ENCODE measurements around the gene SSBP2. TPM values are rescaled to one million over a fixed set of nuclear protein-coding genes. Genes with fewer than 3 reads are reported as not detected.
"Not testable (repeated sequence)": the region's sequence is repeated elsewhere in the genome, so short reads cannot be mapped to it uniquely, and the experiment has no call there.

SSBP2 gene
- total and polyA plus RNA-seq, 8 donors: 0.87 to 86.2 (median 24.6) TPM

GRCh38 chr5:81488862-81489261, 262.0 kb downstream of the SSBP2 start:
- intact Hi-C loops (cut with DNase I; ENCODE audit: low total_unique reads): no loop called here
- peaks cover 0 to 4% (median 0%) of the 10 kb centered on the region in 4 donors for H3K36me3 ChIP-seq
- TF ChIP-seq, protein P1, sequence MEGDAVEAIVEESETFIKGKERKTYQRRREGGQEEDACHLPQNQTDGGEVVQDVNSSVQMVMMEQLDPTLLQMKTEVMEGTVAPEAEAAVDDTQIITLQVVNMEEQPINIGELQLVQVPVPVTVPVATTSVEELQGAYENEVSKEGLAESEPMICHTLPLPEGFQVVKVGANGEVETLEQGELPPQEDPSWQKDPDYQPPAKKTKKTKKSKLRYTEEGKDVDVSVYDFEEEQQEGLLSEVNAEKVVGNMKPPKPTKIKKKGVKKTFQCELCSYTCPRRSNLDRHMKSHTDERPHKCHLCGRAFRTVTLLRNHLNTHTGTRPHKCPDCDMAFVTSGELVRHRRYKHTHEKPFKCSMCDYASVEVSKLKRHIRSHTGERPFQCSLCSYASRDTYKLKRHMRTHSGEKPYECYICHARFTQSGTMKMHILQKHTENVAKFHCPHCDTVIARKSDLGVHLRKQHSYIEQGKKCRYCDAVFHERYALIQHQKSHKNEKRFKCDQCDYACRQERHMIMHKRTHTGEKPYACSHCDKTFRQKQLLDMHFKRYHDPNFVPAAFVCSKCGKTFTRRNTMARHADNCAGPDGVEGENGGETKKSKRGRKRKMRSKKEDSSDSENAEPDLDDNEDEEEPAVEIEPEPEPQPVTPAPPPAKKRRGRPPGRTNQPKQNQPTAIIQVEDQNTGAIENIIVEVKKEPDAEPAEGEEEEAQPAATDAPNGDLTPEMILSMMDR (IDR thresholded peaks at IDR 0.05): no peak
- TF ChIP-seq POLR2AphosphoS5 (IDR thresholded peaks at IDR 0.05): no peak
- TF ChIP-seq EP300 (IDR thresholded peaks at IDR 0.05): no peak
- TF ChIP-seq POLR2A (IDR thresholded peaks at IDR 0.05): no peak
- H3K27ac ChIP-seq: no peak overlapping the region
- 95 to 100% (median 97%) methylated on average over 2 of the region's 2 CpGs for WGBS, 5 donors
- no peaks in the 10 kb centered on the region for H3K27me3 ChIP-seq
- no peak for DNase-seq
- no peaks in the 10 kb centered on the region for H3K9me3 ChIP-seq
- no peak overlapping the region for H3K4me3 ChIP-seq
- no peaks in the 10 kb centered on the region for H3K4me1 ChIP-seq

- Histone ChIP-seq H3K27me3 (no peaks in the 10 kb centered on the region), H3K36me3 (peaks cover 0 to 13% (median 2%) of the 10 kb centered on the region in 4 donors), H3K4me3 (no peak overlapping the region), H3K9me3 (no peaks in the 10 kb centered on the region), H3K27ac (no peak overlapping the region), H3K4me1 (no peaks in the 10 kb centered on the region)
- TF ChIP-seq EP300 (IDR thresholded peaks at IDR 0.05) (no peak), POLR2A (IDR thresholded peaks at IDR 0.05) (no peak), POLR2AphosphoS5 (IDR thresholded peaks at IDR 0.05) (no peak)
- TF ChIP-seq, protein P1 (IDR thresholded peaks at IDR 0.05): no peak
- intact Hi-C loops (cut with DNase I; ENCODE audit: low total_unique reads): no loop called here
- WGBS, 5 donors: 91 to 99% (median 94%) methylated on average over 3 of the region's 3 CpGs
- no peak for DNase-seq
These were observed 264.2 kb downstream of the SSBP2 start for GRCh38 chr5:81486711-81487110.

GRCh38 chr5:81482595-81482994, 268.3 kb downstream of the SSBP2 start:
- 56 to 75% (median 61%) methylated on average over 2 of the region's 2 CpGs for WGBS, 5 donors
- H3K4me1 ChIP-seq: peaks cover 0 to 4% (median 0%) of the 10 kb centered on the region in 4 donors
- H3K27me3 ChIP-seq: no peaks in the 10 kb centered on the region
- no peaks in the 10 kb centered on the region for H3K9me3 ChIP-seq
- H3K27ac ChIP-seq: no peak overlapping the region
- TF ChIP-seq POLR2A (IDR thresholded peaks at IDR 0.05) (no peak), EP300 (IDR thresholded peaks at IDR 0.05) (no peak), POLR2AphosphoS5 (IDR thresholded peaks at IDR 0.05) (no peak)
- TF ChIP-seq, protein P1 (IDR thresholded peaks at IDR 0.05): no peak
- DNase-seq: no peak
- peaks cover 0 to 12% (median 2%) of the 10 kb centered on the region in 4 donors for H3K36me3 ChIP-seq
- no peak overlapping the region for H3K4me3 ChIP-seq
- intact Hi-C loops (cut with DNase I; ENCODE audit: low total_unique reads): no loop called here

DNA sequence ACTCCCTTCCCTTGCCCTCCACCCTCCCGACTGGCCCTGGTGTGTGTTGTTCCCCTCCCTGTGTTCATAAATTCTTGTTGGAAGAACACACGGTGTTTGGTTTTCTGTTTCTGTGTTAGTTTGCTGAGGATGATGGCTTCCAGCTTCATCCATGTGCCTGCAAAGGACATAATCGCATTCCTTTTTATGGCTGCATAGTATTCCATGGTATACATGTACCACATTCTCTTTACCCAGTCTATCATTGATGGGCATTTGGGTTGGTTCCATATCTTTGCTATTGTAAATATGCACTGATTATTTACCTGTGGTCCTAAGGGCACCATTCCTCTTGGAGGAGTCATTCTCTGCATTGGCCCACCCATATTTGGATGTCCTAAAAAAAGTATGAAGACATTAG, 277.5 kb downstream of the SSBP2 start:
- intact Hi-C loops (cut with DNase I; ENCODE audit: low total_unique reads): not testable (repeated sequence)
- WGBS, 5 donors: 98 to 100% (median 99%) methylated on average over 3 of the region's 3 CpGs

DNA sequence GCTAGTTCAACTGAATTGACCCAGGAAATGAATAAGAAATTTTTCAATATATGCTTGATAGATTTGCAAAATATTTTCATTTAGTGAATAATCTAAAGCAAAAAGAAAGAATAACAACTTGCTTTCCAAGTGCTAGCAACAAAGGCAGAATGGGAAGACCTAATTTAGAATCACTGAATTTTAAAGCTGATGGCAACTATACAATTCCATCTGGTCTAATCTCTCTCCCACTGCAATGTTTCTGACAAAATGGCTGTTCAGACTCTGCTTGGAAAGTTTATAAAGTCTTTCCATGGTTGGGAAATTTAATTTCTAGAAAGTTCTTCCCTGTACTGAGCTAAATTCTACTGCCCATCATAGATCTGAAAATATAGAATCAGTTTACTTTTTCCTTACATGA, 281.2 kb downstream of the SSBP2 start:
- Histone ChIP-seq H3K4me3 (no peak overlapping the region), H3K36me3 (peaks cover 14 to 36% (median 26%) of the 10 kb centered on the region in 4 donors), H3K27me3 (no peaks in the 10 kb centered on the region), H3K27ac (no peak overlapping the region), H3K4me1 (no peaks in the 10 kb centered on the region), H3K9me3 (no peaks in the 10 kb centered on the region)
- intact Hi-C loops (cut with DNase I; ENCODE audit: low total_unique reads): no loop called here
- TF ChIP-seq, protein P1 (IDR thresholded peaks at IDR 0.05): no peak
- no peak for TF ChIP-seq POLR2AphosphoS5 (IDR thresholded peaks at IDR 0.05)
- no peak for TF ChIP-seq EP300 (IDR thresholded peaks at IDR 0.05)
- no peak for TF ChIP-seq POLR2A (IDR thresholded peaks at IDR 0.05)
- no peak for DNase-seq

More for the DNA sequence above, 277.5 kb downstream of the SSBP2 start:
- not testable (repeated sequence) for H3K4me3 ChIP-seq, H3K27ac ChIP-seq, H3K4me1 ChIP-seq, DNase-seq, H3K9me3 ChIP-seq, H3K27me3 ChIP-seq
- peaks cover 14 to 25% (median 22%) of the 10 kb centered on the region in 4 donors for H3K36me3 ChIP-seq

Measured in stomach (tissue), 9 donors.